NCI-H226 (cell line): Measurements from ENCODE around the gene FGF23.
A peak's percentile ranks its signal among the peaks of the same experiment; 100 is the strongest.
"Not testable (repeated sequence)": the region's sequence is repeated elsewhere in the genome, so short reads cannot be mapped to it uniquely, and the experiment has no call there.

ENCODE experiments used
- DNase-seq: peaks from one replicate; pipeline ENCODE4 v3.0.0-alpha.2; 2015

The FGF23 gene

GRCh38 chr12:4379405-4379804 lies at the start of gene FGF23:
Gene FGF23, minus strand, starts transcription at chr12:4379712. Its CDS starts 130 bp downstream, at chr12:4379582.
- no peak for DNase-seq

GRCh38 chr12:4424422-4424821 lies 44.9 kb upstream of the FGF23 start:
- no peak for DNase-seq

GRCh38 chr12:4423528-4424195 lies 44.1 kb upstream of the FGF23 start:
- DNase-seq = no peak

- no peak for DNase-seq
These were observed 43.5 kb upstream of the FGF23 start for GRCh38 chr12:4422985-4423384.

GRCh38 chr12:4421590-4422031 lies 42.1 kb upstream of the FGF23 start:
- peak; percentile 11 for DNase-seq

- DNase-seq = no peak
These were observed 40.7 kb upstream of the FGF23 start for GRCh38 chr12:4420138-4420670.

- DNase-seq = no peak
These were observed 39.4 kb upstream of the FGF23 start for GRCh38 chr12:4418913-4419312.

- DNase-seq = no peak
These were observed 38.4 kb upstream of the FGF23 start for GRCh38 chr12:4417936-4418335.

- DNase-seq = no peak
These were observed 37.9 kb upstream of the FGF23 start for GRCh38 chr12:4417455-4417854.

GRCh38 chr12:4416276-4416675 lies 36.8 kb upstream of the FGF23 start:
- no peak for DNase-seq

- no peak for DNase-seq
These were observed 33.0 kb upstream of the FGF23 start for GRCh38 chr12:4412465-4412864.

- no peak for DNase-seq
These were observed 32.5 kb upstream of the FGF23 start for GRCh38 chr12:4412056-4412455.

GRCh38 chr12:4407136-4407535 lies 27.6 kb upstream of the FGF23 start:
- DNase-seq = no peak

GRCh38 chr12:4404877-4405637 lies 25.5 kb upstream of the FGF23 start:
- not testable (repeated sequence) for DNase-seq

- DNase-seq = no peak
These were observed 23.5 kb upstream of the FGF23 start for GRCh38 chr12:4402996-4403395.

GRCh38 chr12:4401117-4401516 lies 21.6 kb upstream of the FGF23 start:
- no peak for DNase-seq

GRCh38 chr12:4395818-4396217 lies 16.3 kb upstream of the FGF23 start:
- no peak for DNase-seq

GRCh38 chr12:4393211-4393610 lies 13.7 kb upstream of the FGF23 start:
- no peak for DNase-seq

GRCh38 chr12:4392223-4392742 lies 12.8 kb upstream of the FGF23 start:
- no peak for DNase-seq

GRCh38 chr12:4388662-4389061 lies 9.2 kb upstream of the FGF23 start:
- no peak for DNase-seq

- no peak for DNase-seq
These were observed 8.5 kb upstream of the FGF23 start for GRCh38 chr12:4388032-4388431.

GRCh38 chr12:4387607-4388006 lies 8.1 kb upstream of the FGF23 start:
- DNase-seq = no peak

- DNase-seq = no peak
These were observed 7.3 kb upstream of the FGF23 start for GRCh38 chr12:4386801-4387200.

- DNase-seq = no peak
These were observed 3.9 kb upstream of the FGF23 start for GRCh38 chr12:4383304-4383865.
